Spleen (tissue), 11 donors: ENCODE measurements around the gene PAX7. TPM values are rescaled to one million over a fixed set of nuclear protein-coding genes. Genes with fewer than 3 reads are reported as not detected.
"Not testable (repeated sequence)": the region's sequence is repeated elsewhere in the genome, so short reads cannot be mapped to it uniquely, and the experiment has no call there.

Experiments used
- DNase-seq: peaks from one replicate; pipeline ENCODE4 v3.0.0-alpha.2; 2020
- H3K27ac ChIP-seq, 8 donors: fragments of 200-600 bp; sonication (generic) in 7 of 8; 1 replicate in 4 of 8; 2 replicates in 4 of 8; pipeline versions ENCODE4 v1.5.0 to v1.8.0; 2016 to 2021; ENCODE audit warnings: inconsistent platforms in 4 of 8, mild to moderate bottlenecking in 4 of 8, moderate library complexity in 1 of 8
- H3K27me3 ChIP-seq, 7 donors: fragments of 200-600 bp; sonication (generic) in 6 of 7; replicated peaks in 1 of 7; 1 replicate in 4 of 7; 2 replicates in 3 of 7; pipeline versions ENCODE4 v1.5.0 to v1.8.0; 2016 to 2021; ENCODE audit warnings: inconsistent platforms in 3 of 7, mild to moderate bottlenecking in 1 of 7
- H3K36me3 ChIP-seq, 6 donors: fragments of 200-600 bp; sonication (generic) in 5 of 6; 1 replicate in 4 of 6; 2 replicates in 2 of 6; pipeline versions ENCODE4 v1.5.0 to v1.8.0; 2016 to 2021; ENCODE audit warnings: inconsistent platforms in 2 of 6
- H3K4me1 ChIP-seq, 6 donors: fragments of 200-600 bp; sonication (generic) in 5 of 6; 1 replicate in 3 of 6; 2 replicates in 3 of 6; pipeline versions ENCODE4 v1.5.0 to v1.8.0; 2016 to 2021; ENCODE audit warnings: inconsistent platforms in 3 of 6
- H3K4me3 ChIP-seq, 8 donors: fragments of 200-600 bp; sonication (generic) in 7 of 8; 1 replicate in 4 of 8; 2 replicates in 4 of 8; pipeline versions ENCODE4 v1.5.0 to v1.8.0; 2016 to 2021; ENCODE audit warnings: inconsistent platforms in 4 of 8, mild to moderate bottlenecking in 4 of 8, moderate library complexity in 2 of 8
- H3K9me3 ChIP-seq, 8 donors: fragments of 200-600 bp; sonication (generic) in 7 of 8; 1 replicate in 4 of 8; 2 replicates in 4 of 8; pipeline versions ENCODE4 v1.5.0 to v1.8.0; 2016 to 2021; ENCODE audit warnings: inconsistent platforms in 4 of 8
- CTCF ChIP-seq, 11 experiments: fragments of 200-600 bp in 7 of 11; fragments of 450-650 bp in 4 of 11; sonication (generic) in 4 of 11; IDR thresholded peaks in 8 of 11; conservative IDR thresholded peaks in 3 of 11; 1 replicate in 7 of 11; 2 replicates in 4 of 11; pipeline versions ENCODE4 v1.4.0 to v1.8.0; 2016 to 2021; ENCODE audit warnings: antibody characterized with exemption in 11 of 11, inconsistent platforms in 4 of 11, mild to moderate bottlenecking in 1 of 11
- POLR2A ChIP-seq, 3 donors: fragments of 450-650 bp; IDR thresholded peaks; one replicate each; pipeline ENCODE4 v1.5.1; 2017; ENCODE audit warnings: antibody characterized with exemption in 3 of 3, mild to moderate bottlenecking in 1 of 3
- POLR2AphosphoS5 ChIP-seq, 3 donors: sonication (generic); formaldehyde crosslinking; IDR thresholded peaks; one replicate each; pipeline ENCODE4 v1.5.1; 2017; ENCODE audit warnings: antibody characterized with exemption in 3 of 3
- WGBS, 5 donors: extraction: QIAGEN DNeasy Blood & Tissue Kit in 3 of 5; methylation state at CpG; one replicate each; pipeline versions ENCODE4 v1.1.5 to v1.1.7; 2013 to 2018; 5-methylcytosine and 5-hydroxymethylcytosine counted together
- intact Hi-C: fragments of 100-400 bp; cut with DNase I; formaldehyde crosslinking; loops from one replicate; pipeline ENCODE4 v1.15.0; 2023; ENCODE audit warnings: low total_unique reads
- polyA plus RNA-seq, 3 donors: library from polyadenylated mRNA; stranded (reverse); fragments of 200-250 nt; gene quantifications; one replicate each; pipeline ENCODE4 v1.2.1, GENCODE V29; 2013
- total RNA-seq, 7 donors: library from RNA; depleted of rRNA in 3 of 7; stranded (reverse); fragments of >200 nt in 3 of 7; fragmentation: NEBNext Ultra II Directional in 4 of 7; extraction: Animal tissue kit (Norgen Biotek cat#: 25700) in 4 of 7; gene quantifications; one replicate each; pipeline versions ENCODE4 v1.1.0 to v1.2.1, GENCODE V29; 2016 to 2021
- donor health status: healthy with polysubstance abuse.
- donor health status: DM: no; HTN: no; CAD: no; lungs with moderate emphysema.
- donor health status: DM: no; HTN: no; CAD: no.
- donor health status: Bipolar disorder and iron deficiency.
- donor health status: healthy.
- donor health status: DM: no; HTN: no; CAD: no.
- donor health status: DM: yes; HTN: yes; CAD: no.

The PAX7 gene
- total and polyA plus RNA-seq, 10 donors: not detected

GRCh38 chr1:18739408-18739807, 108.8 kb downstream of the PAX7 start:
- no peaks in the 10 kb centered on the region for H3K4me1 ChIP-seq
- no peaks in the 10 kb centered on the region for H3K36me3 ChIP-seq
- 73 to 83% (median 73%) methylated on average over 6 of the region's 6 CpGs for WGBS, 5 donors
- intact Hi-C loops: no loop called here
- no peak for TF ChIP-seq CTCF (IDR thresholded peaks at IDR 0.05 in 8 of 11, conservative IDR thresholded peaks at IDR 0.05 in 3 of 11)
- TF ChIP-seq POLR2AphosphoS5 (IDR thresholded peaks at IDR 0.05): no peak
- TF ChIP-seq POLR2A (IDR thresholded peaks at IDR 0.05): no peak
- H3K4me3 ChIP-seq: no peak overlapping the region
- H3K9me3 ChIP-seq: no peaks in the 10 kb centered on the region
- peaks cover 0 to 56% (median 9%) of the 10 kb centered on the region in 7 donors for H3K27me3 ChIP-seq
- no peak for DNase-seq
- no peak overlapping the region for H3K27ac ChIP-seq

DNA sequence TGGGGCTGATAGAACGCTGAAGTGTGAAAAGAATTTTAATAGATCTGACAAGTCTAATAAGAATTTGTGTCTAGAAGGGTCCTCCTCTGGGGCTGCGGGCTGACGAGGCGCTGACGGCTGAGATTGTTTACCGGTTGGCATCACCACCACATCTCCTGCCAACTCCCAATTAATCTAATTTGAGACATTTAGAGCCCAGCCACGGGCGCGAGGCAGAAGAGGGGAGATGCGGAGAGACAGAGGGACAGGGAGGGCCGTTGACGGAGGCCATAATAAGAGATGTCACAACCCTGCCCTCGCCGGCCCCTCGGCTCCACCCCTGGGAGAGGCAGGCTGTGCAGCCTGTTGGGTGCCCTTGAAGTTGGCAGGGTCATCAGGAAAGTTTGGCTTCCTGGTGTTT, 109.3 kb downstream of the PAX7 start:
- Histone ChIP-seq H3K36me3 (no peaks in the 10 kb centered on the region), H3K27me3 (peaks cover 0 to 53% (median 9%) of the 10 kb centered on the region in 7 donors), H3K4me1 (no peaks in the 10 kb centered on the region), H3K27ac (no peak overlapping the region), H3K4me3 (no peak overlapping the region), H3K9me3 (no peaks in the 10 kb centered on the region)
- peak; percentile 20 for DNase-seq
- intact Hi-C loops: no loop called here
- WGBS, 5 donors: 83 to 87% (median 83%) methylated on average over 15 of the region's 15 CpGs
- TF ChIP-seq CTCF (IDR thresholded peaks at IDR 0.05 in 8 of 11, conservative IDR thresholded peaks at IDR 0.05 in 3 of 11): no peak
- TF ChIP-seq POLR2AphosphoS5 (IDR thresholded peaks at IDR 0.05): no peak
- TF ChIP-seq POLR2A (IDR thresholded peaks at IDR 0.05): no peak

DNA sequence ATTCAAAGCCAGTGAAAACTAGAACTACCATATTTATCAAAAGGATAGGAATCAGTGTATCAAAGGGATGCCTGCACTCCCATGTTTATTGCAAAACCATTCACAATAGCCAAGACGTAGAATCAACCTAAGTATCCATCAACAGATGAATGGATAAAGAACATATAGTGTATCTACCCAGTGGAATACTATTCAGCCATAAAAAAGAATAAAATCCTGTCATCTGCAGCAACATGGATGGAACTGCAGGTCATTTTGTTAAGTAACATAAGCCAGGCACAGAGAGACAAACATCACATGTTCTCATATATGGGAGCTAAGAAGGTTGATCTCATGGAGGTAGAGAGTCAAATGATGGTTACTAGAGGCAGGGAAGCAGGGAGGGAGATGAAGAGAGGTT, 110.0 kb downstream of the PAX7 start:
- H3K27me3 ChIP-seq: peaks cover 0 to 53% (median 4%) of the 10 kb centered on the region in 7 donors
- intact Hi-C loops: no loop called here

DNA sequence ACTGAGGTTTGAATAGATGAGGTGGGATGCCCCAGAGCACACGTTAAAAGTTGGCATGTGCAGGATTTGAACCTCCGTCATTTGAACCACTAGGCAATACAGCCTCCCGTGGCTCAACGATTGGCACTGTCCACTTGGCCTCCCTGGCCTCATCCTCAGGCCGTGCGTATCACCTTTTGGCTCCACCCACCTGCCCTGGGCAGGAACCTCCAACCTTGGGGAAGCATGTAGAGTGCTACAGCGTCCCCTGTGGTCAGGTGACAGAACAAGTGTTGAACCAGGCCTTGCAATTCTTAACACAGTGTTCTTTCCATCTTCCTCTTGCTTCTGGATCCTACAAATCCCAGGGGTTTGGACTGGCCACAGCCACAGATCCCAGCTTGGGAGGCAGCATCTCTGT, 112.6 kb downstream of the PAX7 start:
- H3K4me1 ChIP-seq: no peaks in the 10 kb centered on the region
- intact Hi-C loops: no loop called here
- H3K4me3 ChIP-seq: no peak overlapping the region
- DNase-seq: no peak
- no peak overlapping the region for H3K27ac ChIP-seq
- H3K36me3 ChIP-seq: no peaks in the 10 kb centered on the region
- 34 to 45% (median 39%) methylated on average over 5 to 7 of the region's 7 CpGs for WGBS, 5 donors
- TF ChIP-seq CTCF (IDR thresholded peaks at IDR 0.05 in 8 of 11, conservative IDR thresholded peaks at IDR 0.05 in 3 of 11) (no peak), POLR2A (IDR thresholded peaks at IDR 0.05) (no peak), POLR2AphosphoS5 (IDR thresholded peaks at IDR 0.05) (no peak)
- H3K27me3 ChIP-seq: peaks cover 0 to 58% (median 4%) of the 10 kb centered on the region in 7 donors
- no peaks in the 10 kb centered on the region for H3K9me3 ChIP-seq

More for the DNA sequence above, 110.0 kb downstream of the PAX7 start:
- Histone ChIP-seq H3K36me3 (no peaks in the 10 kb centered on the region), H3K27ac (no peak overlapping the region), H3K4me1 (no peaks in the 10 kb centered on the region), H3K9me3 (no peaks in the 10 kb centered on the region), H3K4me3 (no peak overlapping the region)
- TF ChIP-seq POLR2A (IDR thresholded peaks at IDR 0.05) (no peak), POLR2AphosphoS5 (IDR thresholded peaks at IDR 0.05) (no peak), CTCF (IDR thresholded peaks at IDR 0.05 in 8 of 11, conservative IDR thresholded peaks at IDR 0.05 in 3 of 11) (no peak)
- no peak for DNase-seq
- WGBS, 5 donors: 64 to 89% (median 84%) methylated on average over 1 of the region's 1 CpG

DNA sequence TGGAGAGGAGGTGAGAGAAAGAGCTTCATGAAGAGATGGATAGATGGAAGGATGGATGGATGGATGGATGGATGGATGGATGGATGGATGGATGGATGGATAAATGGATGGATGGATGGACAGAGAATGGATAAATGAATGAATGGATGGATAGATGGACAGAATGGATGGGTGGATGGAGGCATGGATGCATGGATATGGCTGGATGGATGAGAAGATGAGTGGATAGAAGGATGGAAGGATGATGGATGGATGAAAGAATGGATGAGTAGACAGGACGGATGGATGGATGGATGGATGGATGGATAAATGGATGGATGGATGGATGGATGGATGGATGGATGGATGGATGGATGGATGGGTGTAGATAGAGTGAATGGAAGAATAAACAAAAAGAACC, 113.7 kb downstream of the PAX7 start:
- 40 to 100% (median 83%) methylated on average over 1 of the region's 1 CpG for WGBS, 5 donors
- peaks cover 0 to 55% (median 4%) of the 10 kb centered on the region in 7 donors for H3K27me3 ChIP-seq
- DNase-seq, H3K27ac ChIP-seq, H3K4me1 ChIP-seq, H3K4me3 ChIP-seq, H3K36me3 ChIP-seq, H3K9me3 ChIP-seq, intact Hi-C loops: not testable (repeated sequence)
